Measurements from ENCODE around the gene PRDM12. TPM values are rescaled to one million over a fixed set of nuclear protein-coding genes. Genes with fewer than 3 reads are reported as not detected.

Gene PRDM12
- total and polyA plus RNA-seq, 2 of the 8 experiments (the other 6 are each of a cell fraction or from before 2014, with no cell fraction given): 0.14 to 0.22 TPM

- TF ChIP-seq FOSL1 (IDR thresholded peaks at IDR 0.05; ENCODE audit: insufficient read depth, low read depth, low read length): no peak
Measured at GRCh38 chr9:130668196-130668595, 3.8 kb downstream of the PRDM12 start (continued).
